T follicular helper cell (primary cell): Measurements from ENCODE around the gene NRG3.
"Not testable (repeated sequence)": the region's sequence is repeated elsewhere in the genome, so short reads cannot be mapped to it uniquely, and the experiment has no call there.

Experiments
- DNase-seq: peaks from one replicate; pipeline ENCODE4 v3.0.0-alpha.2; 2020; ENCODE audit warnings: low read depth

The NRG3 gene

DNA sequence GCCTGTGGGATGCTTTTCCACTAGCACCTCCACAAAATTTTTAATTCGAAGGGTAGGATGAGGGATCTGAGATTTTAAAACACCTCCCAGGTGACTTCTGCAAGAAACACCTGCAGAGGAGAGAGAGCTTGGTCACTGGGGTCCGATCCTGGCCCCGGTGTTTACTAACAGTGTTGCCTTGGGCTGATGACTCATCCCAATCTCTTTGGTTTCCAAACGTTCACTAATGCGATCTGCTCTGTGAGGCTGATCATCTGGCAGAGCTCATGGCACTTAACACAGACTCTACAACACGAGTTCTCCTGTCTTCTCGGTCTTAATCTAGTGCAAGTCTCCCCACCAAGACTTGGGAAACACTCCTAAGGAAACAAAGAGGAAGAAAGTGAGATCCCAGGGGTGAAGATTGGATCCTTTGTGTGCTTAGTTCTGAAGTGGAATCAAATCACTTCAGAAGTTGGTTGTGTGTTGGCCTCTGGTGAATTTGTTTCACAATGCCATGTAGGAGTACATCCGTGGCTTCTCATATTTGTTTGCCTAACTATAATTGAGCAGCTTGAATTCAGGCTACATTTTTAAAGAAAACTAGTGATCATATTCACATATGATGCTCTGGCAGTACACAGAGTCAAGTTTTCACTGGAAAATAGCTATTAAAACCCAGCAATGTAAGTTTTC lies 407.9 kb downstream of the NRG3 start:
- no peak for DNase-seq

DNA sequence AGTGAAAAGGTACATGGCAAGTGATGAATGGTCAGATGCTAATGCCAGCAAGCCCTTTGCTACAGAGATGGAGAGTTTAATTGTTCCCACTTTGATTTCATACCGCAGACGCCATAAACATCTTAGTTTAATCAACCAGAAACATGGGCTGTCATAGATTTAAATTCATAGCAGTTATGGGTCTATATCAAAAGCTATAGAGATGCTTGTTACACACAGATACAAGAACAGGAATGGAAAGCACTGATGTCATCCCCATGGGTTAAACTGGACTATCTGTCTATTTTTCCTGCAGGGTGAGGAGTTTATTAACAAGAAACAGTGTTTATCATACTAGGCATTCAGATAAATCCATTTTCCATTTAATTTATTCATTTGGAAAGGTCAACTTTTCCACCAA lies 409.2 kb downstream of the NRG3 start:
- DNase-seq, result no peak

DNA sequence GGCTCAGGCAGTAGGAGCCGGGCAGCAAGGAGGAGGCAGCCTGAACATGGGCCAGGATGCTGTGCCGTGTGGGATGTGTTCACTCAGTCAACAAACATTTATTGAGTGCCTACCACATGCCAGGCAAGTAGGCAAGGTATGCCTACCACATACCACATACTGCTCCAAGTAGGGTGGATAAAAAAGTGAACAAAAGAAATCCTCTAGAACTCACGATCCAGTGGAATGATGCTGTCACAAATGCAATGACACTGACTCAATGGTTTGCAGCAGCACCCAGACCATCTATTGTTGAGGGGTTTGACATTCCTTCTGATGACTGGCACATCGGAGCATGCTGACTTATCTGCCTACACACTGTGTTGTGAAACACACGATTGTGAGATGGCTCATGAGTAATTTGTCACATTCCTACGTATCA lies 413.5 kb downstream of the NRG3 start:
- no peak for DNase-seq

DNA sequence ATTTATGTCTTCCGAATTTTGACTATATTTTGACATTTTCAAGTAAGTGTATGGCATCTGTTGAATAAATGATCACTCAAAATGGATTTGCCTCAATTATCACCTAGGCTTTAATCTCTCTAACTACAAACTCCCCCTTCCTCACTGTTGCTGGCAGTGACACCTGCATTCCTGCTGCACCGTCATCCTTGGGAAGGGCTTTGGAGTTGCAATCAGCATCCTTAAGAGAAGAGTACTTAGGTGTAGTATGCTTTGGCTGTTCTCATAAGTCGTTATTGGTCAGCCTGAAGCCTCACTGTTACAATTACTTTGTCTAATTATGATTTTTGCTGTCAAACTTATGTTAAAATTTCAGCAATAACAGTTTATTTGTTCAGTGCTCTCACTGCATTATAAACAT lies 415.0 kb downstream of the NRG3 start:
- DNase-seq, result no peak

DNA sequence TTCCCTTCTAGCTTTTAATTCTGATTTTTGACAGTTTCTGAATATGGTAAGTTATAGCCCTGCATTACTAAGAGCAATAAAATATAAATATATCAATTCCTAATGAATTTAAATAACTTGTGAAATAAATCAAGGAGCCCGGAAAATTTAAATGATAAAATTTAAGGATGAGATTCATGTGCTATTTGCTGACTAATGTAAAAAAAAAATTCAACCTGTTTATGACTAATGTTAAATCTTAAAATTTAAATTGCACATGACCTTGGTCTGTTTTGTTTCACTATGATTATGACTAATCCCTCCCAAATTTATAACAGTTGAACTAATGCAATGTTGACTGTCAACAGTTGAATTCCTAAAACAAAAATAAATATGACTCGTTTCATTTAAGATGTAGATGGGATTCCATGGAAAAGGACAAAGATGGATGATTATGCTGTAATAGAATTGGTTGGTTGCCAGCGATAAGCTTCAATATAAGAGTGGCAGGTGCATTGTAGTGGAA lies 419.9 kb downstream of the NRG3 start:
- no peak for DNase-seq

DNA sequence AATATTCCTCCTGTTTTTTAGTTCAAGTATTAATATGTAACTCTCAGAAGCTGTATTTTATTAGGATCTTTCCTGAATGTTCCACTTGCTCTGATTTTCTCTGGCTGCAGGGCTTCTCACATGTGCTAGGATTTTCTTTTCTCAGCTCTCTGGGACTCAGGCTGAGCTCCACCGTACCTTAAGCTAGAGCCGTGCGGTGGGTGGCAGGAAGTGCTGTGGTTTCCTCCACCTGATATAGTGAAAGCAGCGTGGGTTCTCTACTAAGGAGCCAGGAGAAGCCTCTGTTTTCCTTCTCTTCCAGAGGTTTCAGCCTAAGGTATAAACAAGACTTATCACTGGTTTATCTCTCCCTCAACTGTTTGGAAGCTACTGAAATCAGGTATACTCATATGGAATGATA lies 433.6 kb downstream of the NRG3 start:
- DNase-seq, result no peak

DNA sequence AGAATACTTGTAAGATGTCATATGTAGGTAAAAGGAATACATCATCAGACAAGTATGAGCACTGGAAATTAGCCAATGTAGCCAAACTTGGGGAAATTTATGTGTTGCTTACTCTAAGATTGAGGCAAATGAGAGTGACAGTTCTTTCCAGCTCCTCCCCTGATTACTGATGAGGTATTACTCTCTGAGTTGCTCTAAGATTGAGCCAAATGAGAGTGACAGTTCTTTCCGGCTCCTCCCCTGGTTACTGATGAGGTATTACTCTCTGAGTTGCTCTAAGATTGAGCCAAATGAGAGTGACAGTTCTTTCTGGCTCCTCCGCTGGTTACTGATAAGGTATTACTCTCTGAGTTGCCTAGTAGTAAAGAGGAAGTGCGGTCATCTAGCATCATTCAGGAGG lies 435.8 kb downstream of the NRG3 start:
- no peak for DNase-seq

DNA sequence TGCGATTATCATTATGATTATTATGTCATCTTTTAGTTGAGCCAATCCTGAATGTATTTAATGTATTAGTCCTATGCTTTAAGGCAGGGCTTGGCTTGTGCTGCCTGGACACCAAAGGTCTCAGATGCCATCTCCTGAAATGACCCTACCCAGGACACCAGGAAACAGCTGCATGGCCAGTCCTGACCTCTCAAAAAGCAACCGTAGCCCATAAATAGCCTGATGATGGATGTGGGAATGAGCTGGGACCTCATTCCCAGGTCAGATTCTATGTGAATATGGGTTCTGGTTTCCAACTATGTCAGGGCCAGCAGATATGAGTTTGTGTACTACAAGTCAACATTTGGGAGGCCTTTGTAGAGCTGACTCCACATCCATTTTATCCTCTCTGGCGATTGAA lies 438.4 kb downstream of the NRG3 start:
- no peak for DNase-seq

DNA sequence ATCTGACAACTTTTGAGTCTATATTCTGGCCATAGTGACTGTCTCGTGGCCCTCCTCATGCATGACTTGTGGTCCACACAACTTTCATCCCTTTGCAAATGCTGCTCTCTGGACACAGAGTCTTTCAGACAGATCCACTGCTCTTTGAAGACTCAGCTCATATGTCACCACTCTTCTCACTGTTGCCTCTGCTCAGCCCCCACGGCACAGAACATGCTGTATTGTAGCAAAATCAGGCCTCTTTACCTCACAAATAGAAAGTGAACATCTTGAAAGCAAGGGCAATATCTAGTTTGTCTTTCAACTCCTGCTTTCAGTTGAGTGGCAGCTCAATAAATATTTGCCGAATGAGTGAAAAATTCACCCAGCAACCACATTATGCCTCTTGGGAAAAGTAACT lies 443.5 kb downstream of the NRG3 start:
- DNase-seq, result no peak

DNA sequence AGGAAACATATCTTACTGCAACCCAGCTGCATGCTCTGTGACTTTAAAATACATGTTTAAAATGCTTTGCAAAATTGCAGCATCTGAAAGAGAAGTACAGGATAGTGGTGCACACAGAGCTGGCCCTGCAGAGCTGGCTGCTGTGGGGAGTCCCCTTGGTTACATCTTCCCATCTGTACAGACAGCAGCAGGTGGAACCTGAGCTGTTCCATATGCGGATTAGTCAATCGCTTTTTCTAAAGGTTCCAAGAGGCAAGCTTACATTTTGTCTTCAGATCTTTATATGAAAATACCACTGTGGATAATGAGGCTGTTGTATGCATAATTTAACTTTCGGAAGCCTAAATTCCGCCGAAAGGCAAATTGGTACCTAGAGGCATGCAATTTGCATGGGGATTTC lies 444.1 kb downstream of the NRG3 start:
- DNase-seq, result no peak

DNA sequence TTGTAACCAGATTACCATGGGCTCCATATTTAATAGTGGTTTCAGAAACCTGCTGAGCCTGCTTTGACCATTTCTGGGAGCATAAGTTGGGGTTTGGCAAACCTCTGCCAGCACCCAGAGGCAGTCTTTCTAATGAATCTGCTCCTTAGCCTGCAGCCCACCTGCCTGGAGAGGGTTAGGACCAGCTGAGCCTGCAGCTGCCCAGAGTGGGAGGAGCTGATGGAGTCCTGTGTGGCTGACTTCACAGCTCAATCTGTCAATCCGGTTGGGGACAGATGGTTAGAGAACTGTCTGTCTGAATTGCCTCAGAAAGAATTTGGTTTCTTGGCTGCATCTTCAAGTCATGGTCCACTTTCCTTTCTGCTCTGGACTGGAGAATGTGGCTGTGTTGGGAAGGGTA lies 444.6 kb downstream of the NRG3 start:
- DNase-seq, result no peak

DNA sequence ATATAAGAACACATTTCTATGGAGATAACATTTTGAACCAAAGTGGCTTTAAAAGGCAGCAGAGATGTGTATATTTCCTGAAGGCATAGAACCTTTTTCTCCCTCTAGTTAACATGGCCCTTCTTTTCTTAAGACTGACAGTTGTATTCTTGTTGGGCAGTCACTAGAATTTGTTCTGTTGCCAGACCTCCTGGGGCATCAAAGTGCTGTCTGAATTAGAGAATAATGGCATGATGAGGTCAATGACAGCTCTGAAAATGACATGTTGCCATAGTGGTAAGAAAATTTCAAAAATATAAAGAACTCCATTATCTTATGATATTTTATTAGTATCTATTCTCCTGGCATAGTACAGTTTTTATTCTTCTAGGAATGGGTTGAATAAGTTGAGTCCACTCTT lies 446.7 kb downstream of the NRG3 start:
- DNase-seq, result no peak

DNA sequence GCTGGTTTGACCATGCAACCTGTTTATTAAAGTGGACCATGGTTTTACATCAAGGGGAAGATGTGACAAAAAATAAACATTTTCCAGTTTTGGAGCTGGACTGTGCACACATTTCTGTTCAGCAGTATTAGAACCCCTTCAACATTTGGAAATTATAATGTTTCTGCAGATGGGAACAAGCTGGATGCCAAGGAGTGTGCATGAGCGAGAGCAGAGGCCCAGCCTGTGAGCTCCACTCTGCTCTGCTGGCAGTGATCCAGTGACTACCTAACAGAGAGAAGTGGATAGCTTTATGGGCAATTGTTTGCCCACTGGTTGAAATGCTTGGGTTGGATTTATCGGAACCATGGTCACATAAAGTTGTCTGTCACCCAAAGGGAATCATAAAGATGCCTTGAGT lies 456.7 kb downstream of the NRG3 start:
- no peak for DNase-seq

DNA sequence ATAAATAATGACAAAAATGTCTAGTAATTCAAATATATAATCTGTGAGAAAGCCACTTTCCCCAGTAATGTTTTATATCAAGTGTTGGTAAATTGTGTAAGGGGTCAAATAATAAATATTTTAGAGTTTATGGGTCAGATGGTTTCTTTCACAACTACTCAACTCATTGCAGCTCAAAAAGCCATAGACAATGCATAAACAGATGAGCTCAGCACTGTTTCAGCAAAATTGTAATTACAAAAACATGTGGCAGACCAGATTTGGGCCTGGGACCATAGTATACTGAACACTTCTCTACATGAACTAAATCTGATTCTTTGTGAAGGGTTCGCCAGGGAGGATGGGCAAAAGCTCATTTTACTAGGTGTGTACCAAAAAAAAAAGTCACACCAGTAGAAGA lies 460.8 kb downstream of the NRG3 start:
- no peak for DNase-seq

DNA sequence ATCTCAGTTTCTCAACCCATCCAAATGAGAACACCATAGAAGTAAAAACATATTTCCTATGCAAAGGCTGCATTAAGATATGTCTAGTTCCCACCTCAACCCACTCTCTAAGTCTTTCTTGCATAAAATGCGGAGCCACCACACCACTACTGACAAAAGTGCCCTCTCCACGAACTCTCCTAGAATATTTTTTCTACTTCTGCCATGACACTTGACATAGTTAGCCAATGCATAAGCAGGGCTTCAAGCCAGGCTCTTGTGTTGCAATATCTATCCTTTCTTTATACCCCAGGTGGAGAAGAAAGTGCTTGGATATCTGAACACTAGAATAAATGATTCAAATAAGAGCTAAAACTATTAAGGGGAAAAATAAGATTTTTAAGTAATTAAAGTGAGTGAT lies 465.2 kb downstream of the NRG3 start:
- no peak for DNase-seq

DNA sequence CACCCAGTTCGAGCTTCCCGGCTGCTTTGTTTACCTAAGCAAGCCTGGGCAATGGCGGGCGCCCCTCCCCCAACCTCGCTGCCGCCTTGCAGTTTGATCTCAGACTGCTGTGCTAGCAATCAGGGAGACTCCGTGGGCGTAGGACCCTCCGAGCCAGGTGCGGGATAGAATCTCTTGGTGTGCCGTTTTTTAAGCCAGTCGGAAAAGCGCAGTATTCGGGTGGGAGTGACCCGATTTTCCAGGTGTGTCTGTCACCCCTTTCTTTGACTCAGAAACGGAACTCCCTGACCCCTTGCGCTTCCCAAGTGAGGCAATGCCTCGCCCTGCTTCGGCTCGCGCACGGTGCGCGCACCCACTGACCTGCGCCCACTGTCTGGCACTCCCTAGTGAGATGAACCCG lies 474.6 kb downstream of the NRG3 start:
- DNase-seq, result not testable (repeated sequence)

DNA sequence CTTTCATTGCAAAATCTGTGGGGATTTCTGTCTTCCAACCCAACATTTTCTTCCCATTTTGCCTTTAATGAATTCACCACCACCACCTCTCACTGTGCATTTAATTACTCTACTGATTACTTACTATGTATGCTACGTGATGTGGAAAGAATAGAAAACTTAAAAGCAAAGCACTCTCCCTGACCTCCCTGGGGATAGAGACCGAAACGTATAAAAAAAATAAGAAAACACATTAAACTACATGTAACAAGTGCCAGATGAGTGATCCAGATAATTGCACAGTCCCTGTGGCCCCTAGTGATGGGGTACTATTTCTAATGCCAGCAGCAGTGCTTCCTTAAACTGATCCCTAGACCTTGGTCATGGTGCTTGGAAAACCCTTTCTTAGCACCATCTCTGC lies 478.4 kb downstream of the NRG3 start:
- DNase-seq, result no peak

DNA sequence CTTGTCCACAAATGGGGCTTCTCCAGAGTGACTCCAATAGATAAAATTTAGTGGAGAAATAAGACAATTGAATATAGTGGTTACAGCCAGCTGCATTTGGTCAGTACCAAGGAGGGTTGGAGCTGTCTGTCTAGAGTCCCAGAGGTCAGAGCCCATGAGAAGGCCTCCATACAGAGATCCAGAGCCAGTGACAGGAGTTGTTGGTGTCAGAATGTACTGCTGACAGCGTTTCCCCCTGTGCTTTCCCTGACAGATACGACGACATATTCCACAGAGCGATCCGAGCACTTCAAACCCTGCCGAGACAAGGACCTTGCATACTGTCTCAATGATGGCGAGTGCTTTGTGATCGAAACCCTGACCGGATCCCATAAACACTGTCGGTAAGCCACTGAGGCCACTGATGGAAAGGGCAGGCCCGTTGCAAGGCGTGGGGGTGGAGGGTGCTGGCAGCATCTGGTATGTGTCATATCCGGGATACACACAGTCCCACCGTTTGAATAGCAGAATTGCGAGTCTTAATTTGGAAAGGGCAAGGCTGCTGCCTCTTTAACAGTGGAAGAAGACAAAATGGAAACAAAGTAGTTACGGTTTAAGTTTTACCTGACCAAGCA lies 483.6 kb downstream of the NRG3 start:
- no peak for DNase-seq

DNA sequence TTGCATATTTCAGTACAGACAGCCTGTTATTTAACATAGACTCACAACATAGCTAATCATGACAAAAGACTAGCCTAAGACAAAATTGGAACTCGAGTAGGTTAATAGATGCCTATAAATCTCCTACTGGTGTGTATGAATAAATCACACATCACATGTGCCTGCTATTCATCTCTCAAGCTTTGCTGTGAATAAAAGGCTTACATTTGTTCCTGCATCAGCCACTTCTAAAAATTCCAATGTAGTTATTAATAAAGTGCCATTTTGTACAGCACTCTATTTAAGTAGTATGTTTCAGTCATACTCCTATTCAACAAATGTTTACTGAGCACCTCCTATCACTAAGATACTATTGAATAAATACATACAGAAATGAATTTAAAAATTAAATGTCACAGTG lies 486.3 kb downstream of the NRG3 start:
- DNase-seq, result no peak

DNA sequence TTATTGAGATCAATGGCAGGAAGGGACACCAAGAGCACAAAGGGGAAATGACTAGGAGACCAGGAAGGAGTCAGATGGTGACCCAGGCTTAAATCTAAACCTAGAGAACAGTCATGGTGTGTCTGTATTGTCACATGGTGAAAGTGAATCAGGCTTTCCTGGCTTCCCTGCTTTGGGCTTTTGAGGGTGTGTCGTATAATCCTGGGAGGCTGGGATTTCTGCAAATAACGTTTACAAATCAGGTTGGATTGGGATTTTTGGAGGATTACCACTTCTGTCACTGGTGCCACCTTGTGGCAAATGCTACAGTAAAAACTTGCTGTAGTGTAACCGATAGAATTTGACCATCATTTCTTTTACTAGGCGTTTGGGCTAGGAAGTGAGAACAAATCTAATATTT lies 502.6 kb downstream of the NRG3 start:
- DNase-seq, result no peak

DNA sequence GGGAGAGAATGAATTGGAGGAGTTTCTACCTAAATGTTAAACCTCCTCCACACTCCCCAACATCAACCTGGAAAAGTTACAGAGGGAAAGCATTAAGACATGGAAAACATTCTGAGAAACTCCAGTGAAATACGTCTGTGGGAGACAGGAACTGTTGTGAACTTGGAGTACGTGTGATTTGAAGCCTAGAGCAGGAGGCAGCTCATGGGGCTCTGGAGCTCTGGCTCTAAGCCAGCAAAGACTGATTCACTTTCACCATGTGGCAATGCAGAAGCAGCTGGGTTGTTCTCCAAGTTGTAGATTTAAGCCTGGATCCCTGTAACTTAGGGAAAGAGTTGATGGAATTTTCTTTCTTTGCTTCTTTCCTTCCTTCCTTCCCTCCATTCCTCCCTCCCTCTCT lies 503.2 kb downstream of the NRG3 start:
- no peak for DNase-seq

DNA sequence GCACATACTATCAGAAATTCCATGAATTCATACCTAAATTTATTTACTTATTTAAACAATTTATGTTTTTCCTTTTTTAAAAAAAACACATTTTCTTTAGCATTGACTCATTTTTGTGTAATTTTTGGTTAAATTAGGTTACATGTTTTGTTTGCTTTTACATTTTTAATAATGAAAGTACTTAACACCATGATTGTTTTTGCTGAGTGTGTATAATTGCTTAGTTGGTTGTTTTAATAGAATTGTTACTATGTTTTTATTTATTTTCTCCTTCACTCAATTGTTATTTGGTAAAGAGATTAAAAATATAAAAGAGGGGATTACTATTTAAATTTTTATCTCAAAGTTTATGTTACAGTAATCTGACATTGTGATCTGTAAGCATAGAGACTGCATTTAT lies 508.4 kb downstream of the NRG3 start:
- no peak for DNase-seq

DNA sequence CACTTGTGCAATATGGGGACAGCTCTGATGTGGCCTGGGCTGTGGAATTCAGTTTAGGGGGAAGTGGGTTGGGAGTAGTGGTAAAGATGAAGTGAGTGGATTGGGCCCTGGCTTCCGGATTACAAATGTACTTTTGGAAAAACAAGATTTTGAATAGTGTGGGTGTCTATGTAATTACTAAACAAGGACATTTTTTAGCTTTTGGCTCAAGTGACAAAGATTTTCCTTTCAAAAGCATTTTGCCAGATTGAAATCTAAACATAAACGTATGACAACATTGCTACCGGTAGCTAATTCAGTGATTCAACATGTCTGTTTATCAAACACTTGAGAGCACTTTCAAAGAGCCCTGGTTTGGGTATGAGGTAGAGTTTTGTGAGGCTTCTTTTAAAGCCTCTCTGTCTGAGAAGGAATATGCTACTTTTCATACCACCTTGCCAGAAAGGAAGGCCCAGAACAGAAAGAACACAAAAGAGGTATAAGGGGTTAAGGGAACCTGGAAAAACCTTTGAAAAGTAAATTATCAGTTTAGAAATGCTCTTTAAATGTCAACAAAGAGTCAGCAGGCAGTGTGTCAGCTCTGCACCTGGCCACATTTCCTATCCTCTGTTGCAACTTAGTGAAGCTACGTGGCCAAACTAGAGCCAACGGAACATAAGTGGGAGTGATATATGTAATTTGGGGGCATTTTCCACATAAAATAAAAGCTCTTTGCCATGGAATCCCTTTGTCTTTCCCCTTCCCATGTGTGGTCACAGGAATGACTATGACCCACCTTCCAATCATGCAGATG lies 516.1 kb downstream of the NRG3 start:
- DNase-seq, result no peak
